ENCODE data around the gene CD53.

Gene CD53

GRCh38 chr1:110918016-110918415 is 45.1 kb downstream of the CD53 start:
- Histone ChIP-seq H3K27me3 (ENCODE audit: insufficient read depth, poor library complexity, severe bottlenecking) (no peaks in the 10 kb centered on the region), H3K27ac (replicated peaks) (no peak overlapping the region), H3K4me3 (replicated peaks; ENCODE audit: insufficient read depth, low read length) (no peak overlapping the region)
- DNase-seq (ENCODE audit: low read depth in 1 of 2, low spot score in 1 of 2): no peak
- TF ChIP-seq REST (IDR thresholded peaks at IDR 0.05; ENCODE audit: insufficient replicate concordance, low read depth): no peak
- no peak for TF ChIP-seq SPI1 (IDR thresholded peaks at IDR 0.05; ENCODE audit: borderline replicate concordance, low read depth)
- no peak for TF ChIP-seq GABPA (IDR thresholded peaks at IDR 0.05; ENCODE audit: low read depth)
- no peak for TF ChIP-seq POLR2AphosphoS5 (IDR thresholded peaks at IDR 0.05; ENCODE audit: low read depth)
- TF ChIP-seq CTCF (IDR thresholded peaks at IDR 0.05; ENCODE audit: insufficient read depth, low read length): no peak

- no peak overlapping the region for H3K4me3 ChIP-seq (replicated peaks; ENCODE audit: insufficient read depth, low read length)
- TF ChIP-seq REST (IDR thresholded peaks at IDR 0.05; ENCODE audit: insufficient replicate concordance, low read depth) (no peak), CTCF (IDR thresholded peaks at IDR 0.05; ENCODE audit: insufficient read depth, low read length) (no peak), POLR2AphosphoS5 (IDR thresholded peaks at IDR 0.05; ENCODE audit: low read depth) (no peak), GABPA (IDR thresholded peaks at IDR 0.05; ENCODE audit: low read depth) (no peak), SPI1 (IDR thresholded peaks at IDR 0.05; ENCODE audit: borderline replicate concordance, low read depth) (no peak)
- H3K27ac ChIP-seq (replicated peaks): no peak overlapping the region
- no peaks in the 10 kb centered on the region for H3K27me3 ChIP-seq (ENCODE audit: insufficient read depth, poor library complexity, severe bottlenecking)
- no peak for DNase-seq (ENCODE audit: low read depth in 1 of 2, low spot score in 1 of 2)
Measured at GRCh38 chr1:110921953-110922352, 49.0 kb downstream of the CD53 start.

- no peak for TF ChIP-seq CTCF (IDR thresholded peaks at IDR 0.05; ENCODE audit: insufficient read depth, low read length)
- no peak for TF ChIP-seq SPI1 (IDR thresholded peaks at IDR 0.05; ENCODE audit: borderline replicate concordance, low read depth)
- TF ChIP-seq GABPA (IDR thresholded peaks at IDR 0.05; ENCODE audit: low read depth): no peak
- TF ChIP-seq REST (IDR thresholded peaks at IDR 0.05; ENCODE audit: insufficient replicate concordance, low read depth): no peak
- no peak for TF ChIP-seq POLR2AphosphoS5 (IDR thresholded peaks at IDR 0.05; ENCODE audit: low read depth)
- Histone ChIP-seq H3K27me3 (ENCODE audit: insufficient read depth, poor library complexity, severe bottlenecking) (no peaks in the 10 kb centered on the region), H3K27ac (replicated peaks) (no peak overlapping the region), H3K4me3 (replicated peaks; ENCODE audit: insufficient read depth, low read length) (no peak overlapping the region)
- DNase-seq (ENCODE audit: low read depth in 1 of 2, low spot score in 1 of 2): no peak
Measured at GRCh38 chr1:110927484-110928075, 54.6 kb downstream of the CD53 start.
